ENCODE results near the gene HPS4. TPM values are rescaled to one million over a fixed set of nuclear protein-coding genes. Genes with fewer than 3 reads are reported as not detected.

HPS4 gene
- total and polyA plus RNA-seq, 11 donors, result 6.2 to 15.0 (median 9.3) TPM

DNA sequence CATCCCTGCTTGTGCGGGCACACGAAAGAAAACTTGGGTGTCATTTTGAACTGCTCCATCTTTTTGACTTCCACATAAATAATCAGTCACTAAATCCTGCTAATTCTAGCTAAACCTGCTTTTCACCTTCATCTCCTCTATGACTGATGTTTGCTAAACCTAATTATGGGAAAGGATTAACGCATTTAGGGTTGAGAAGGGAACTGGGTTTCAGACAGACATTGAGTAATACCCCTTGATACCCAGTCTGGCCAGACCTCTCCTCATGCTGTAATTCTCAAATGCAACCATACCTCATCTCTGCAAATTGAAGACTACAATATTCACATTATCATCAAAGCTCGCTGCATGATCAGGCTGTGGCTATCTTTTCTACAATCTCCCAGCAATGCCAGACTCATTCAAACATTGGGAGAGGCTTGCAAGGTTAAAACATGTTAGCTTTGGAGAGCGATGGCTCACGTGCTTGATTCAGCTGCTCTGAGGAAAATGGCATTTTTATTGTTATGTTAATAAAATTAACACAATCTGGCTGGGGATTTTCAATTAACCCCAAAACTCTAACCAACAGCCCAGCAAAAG lies 2.4 kb downstream of the HPS4 start:
- Histone ChIP-seq H3K4me3 (no peak overlapping the region), H3K4me1 (peaks cover 9 to 68% (median 50%) of the 10 kb centered on the region in 12 donors), H3K36me3 (peaks cover 0 to 44% (median 23%) of the 10 kb centered on the region in 9 donors), H3K27ac (peak overlapping the region in 1 of 12 donors; percentile 29), H3K9me3 (no peaks in the 10 kb centered on the region), H3K27me3 (no peaks in the 10 kb centered on the region)
- no peak for ATAC-seq
- no peak for DNase-seq
- no peak for TF ChIP-seq POLR2A (IDR thresholded peaks at IDR 0.05)
- no peak for TF ChIP-seq CTCF (IDR thresholded peaks at IDR 0.05)
- 70 to 76% (median 76%) methylated on average over 6 of the region's 6 CpGs for WGBS, 4 donors
- intact Hi-C loops (cut with DNase I), result no loop called here

DNA sequence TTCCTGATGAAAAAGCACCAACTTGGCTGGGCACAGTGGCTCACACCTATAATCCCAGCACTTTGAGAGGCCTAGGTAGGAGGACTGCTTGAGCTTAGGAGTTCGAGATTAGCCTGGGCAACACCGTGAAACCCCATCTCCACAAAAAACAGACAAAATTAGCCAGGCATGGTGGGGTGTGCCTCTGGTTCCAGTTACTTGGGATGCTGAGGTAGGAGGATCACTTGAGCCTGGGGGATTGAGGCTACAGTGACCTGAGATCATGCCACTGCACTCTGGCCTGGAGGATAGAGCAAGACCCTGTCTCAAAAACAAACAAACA lies 3.0 kb downstream of the HPS4 start:
- no peaks in the 10 kb centered on the region for H3K9me3 ChIP-seq
- no peak overlapping the region for H3K4me3 ChIP-seq
- no peak overlapping the region for H3K27ac ChIP-seq

DNA sequence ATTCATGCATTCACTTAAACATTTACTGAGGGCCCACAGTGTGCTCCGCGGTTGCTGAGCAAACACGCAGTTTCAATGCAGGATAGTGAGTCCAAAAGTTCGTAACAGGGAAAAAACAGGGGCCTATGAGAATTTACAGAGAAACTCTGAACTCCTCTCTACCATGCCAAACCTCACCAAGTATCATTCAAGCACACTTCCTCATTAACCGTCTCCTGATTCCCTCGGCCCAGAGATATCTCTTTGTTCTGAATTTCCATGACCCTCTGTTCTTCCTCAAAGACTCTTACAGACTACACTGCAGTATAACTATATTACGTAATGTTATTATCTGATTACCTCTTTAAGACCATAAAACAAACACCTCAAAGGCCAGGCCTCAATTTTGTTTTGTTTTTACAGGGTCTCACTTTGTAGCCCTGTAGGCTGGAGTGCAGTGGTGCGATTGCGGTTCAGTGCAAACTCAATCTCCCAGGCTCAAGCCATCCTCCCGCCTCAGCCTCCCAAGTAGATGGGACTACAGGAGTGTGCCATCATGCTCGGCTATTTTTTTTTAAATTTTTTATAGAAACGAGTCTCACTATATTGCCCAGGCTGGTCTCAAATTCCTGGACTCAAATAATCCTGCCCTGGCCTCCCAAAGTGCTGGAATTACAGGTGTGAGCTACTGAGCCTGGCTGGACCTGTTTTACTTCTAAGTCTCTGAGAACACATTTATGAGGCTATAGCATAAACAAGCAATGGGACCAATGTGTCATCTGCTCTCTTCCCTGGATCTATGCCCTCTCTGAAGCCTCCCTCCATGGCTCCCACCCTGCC lies 3.6 kb downstream of the HPS4 start:
- Histone ChIP-seq H3K27ac (peak overlapping the region in 3 of 12 donors; percentile 11 to 63 (median 12)), H3K27me3 (no peaks in the 10 kb centered on the region), H3K9me3 (no peaks in the 10 kb centered on the region), H3K36me3 (peaks cover 0 to 49% (median 34%) of the 10 kb centered on the region in 9 donors), H3K4me3 (peak overlapping the region in 4 of 12 donors; percentile 5 to 39 (median 24)), H3K4me1 (peaks cover 8 to 56% (median 45%) of the 10 kb centered on the region in 12 donors)
- 69 to 71% (median 70%) methylated on average over 12 of the region's 12 CpGs for WGBS, 4 donors
- no peak for ATAC-seq
- intact Hi-C loops (cut with DNase I), result no loop called here
- no peak for DNase-seq
- TF ChIP-seq POLR2A (IDR thresholded peaks at IDR 0.05) (no peak), CTCF (IDR thresholded peaks at IDR 0.05) (no peak)

More for the DNA sequence above, 3.0 kb downstream of the HPS4 start:
- DNase-seq (no peak), ATAC-seq (no peak)
- TF ChIP-seq POLR2A (IDR thresholded peaks at IDR 0.05) (no peak), CTCF (IDR thresholded peaks at IDR 0.05) (no peak)
- no peaks in the 10 kb centered on the region for H3K27me3 ChIP-seq
- H3K36me3 ChIP-seq, result peaks cover 0 to 44% (median 29%) of the 10 kb centered on the region in 9 donors
- intact Hi-C loops (cut with DNase I), result no loop called here
- 83 to 88% (median 87%) methylated on average over 2 of the region's 2 CpGs for WGBS, 4 donors
- peaks cover 9 to 62% (median 49%) of the 10 kb centered on the region in 12 donors for H3K4me1 ChIP-seq

- TF ChIP-seq CTCF (IDR thresholded peaks at IDR 0.05) (no peak), POLR2A (IDR thresholded peaks at IDR 0.05) (no peak)
- Histone ChIP-seq H3K36me3 (peaks cover 0 to 57% (median 41%) of the 10 kb centered on the region in 9 donors), H3K27me3 (no peaks in the 10 kb centered on the region), H3K4me1 (peaks cover under 1 to 54% (median 37%) of the 10 kb centered on the region in 12 donors), H3K4me3 (peak overlapping the region in 4 of 12 donors; percentile 5 to 39 (median 24)), H3K9me3 (no peaks in the 10 kb centered on the region), H3K27ac (peak overlapping the region in 3 of 12 donors; percentile 11 to 63 (median 12))
- ATAC-seq (no peak), DNase-seq (no peak)
- 44 to 49% (median 47%) methylated on average over 12 of the region's 12 CpGs for WGBS, 4 donors
- intact Hi-C loops (cut with DNase I), result no loop called here
Measured at GRCh38 chr22:26479043-26479791, 4.4 kb downstream of the HPS4 start.

All from heart left ventricle (tissue), 16 donors.